H1 (cell line): Measurements from ENCODE around the gene PRF1. TPM values are rescaled to one million over a fixed set of nuclear protein-coding genes. Genes with fewer than 3 reads are reported as not detected.

Source experiments
- CTCF ChIP-seq, 3 experiments: IDR thresholded peaks; 1 replicate in 2 of 3; 2 replicates in 1 of 3; pipeline versions ENCODE4 v1.5.1 to v1.6.1; 2011; ENCODE audit warnings: low read length in 3 of 3, mild to moderate bottlenecking in 3 of 3, inconsistent platforms in 2 of 3, low read depth in 1 of 3, moderate library complexity in 1 of 3; ENCODE audit not compliant: insufficient read depth in 1 of 3; ENCODE audit errors: control extremely low read depth in 1 of 3
- JUN ChIP-seq: IDR thresholded peaks from 2 replicates; pipeline ENCODE4 v1.6.1; 2011; ENCODE audit warnings: low read depth, mild to moderate bottlenecking, improper control_type of control experiment, low read length
- TEAD4 ChIP-seq: IDR thresholded peaks from 2 replicates; pipeline ENCODE4 v1.6.1; 2012; ENCODE audit warnings: low read depth, low read length, inconsistent platforms, mixed read lengths
- polyA plus RNA-seq, 7 experiments: library from polyadenylated mRNA; depleted of rRNA in 3 of 7; stranded (reverse) in 5 of 7; unstranded in 2 of 7; fragments of >200 nt in 5 of 7; fragments of 200-250 nt in 2 of 7; gene quantifications; 1 replicate in 5 of 7; 2 replicates in 1 of 7; 4 replicates in 1 of 7; pipeline versions ENCODE4 v1.2.1 to v1.2.3, GENCODE V29; 2011 to 2013; ENCODE audit warnings: missing spikeins in 2 of 7, mixed read lengths in 2 of 7
- total RNA-seq: library from RNA; stranded (reverse); fragmentation: NEBNext Ultra II Directional; extraction: Animal tissue kit (Norgen Biotek cat#: 25700); gene quantifications from 2 replicates; pipeline ENCODE4 v1.2.1, GENCODE V29; 2021

PRF1 gene
- total and polyA plus RNA-seq, 2 of the 8 experiments (the other 6 are each of a cell fraction or from before 2014, with no cell fraction given), result 0.15 TPM; not detected in 1

GRCh38 chr10:70558871-70559810 lies 43.4 kb downstream of the PRF1 start (continued):
- TF ChIP-seq JUN (no peak), TEAD4 (0 out of 2 replicates have a peak, but pooled peaks have one; percentile 37), CTCF (IDR thresholded peaks at IDR 0.05; ENCODE audit: control extremely low read depth in 1 of 3, insufficient read depth in 1 of 3, low read depth in 1 of 3, low read length in 3 of 3) (peak in 2 of 3 experiments; percentile 44 to 62; a peak in 3 of 4 replicates)
